ENCODE data around the gene SLMAP.

The SLMAP gene

GRCh38 chr3:57962448-57962834, 206.3 kb downstream of the SLMAP start:
- WGBS, 2 experiments: 94 to 96% methylated on average over 6 of the region's 6 CpGs
- Histone ChIP-seq H3K9me3 (ENCODE audit: control insufficient read depth, low read length) (no peaks in the 10 kb centered on the region), H3K4me3 (ENCODE audit: insufficient read depth, low read depth, low read length) (no peak overlapping the region), H3K36me3 (ENCODE audit: control insufficient read depth, insufficient read depth, low read length) (no peaks in the 10 kb centered on the region), H3K27me3 (ENCODE audit: control insufficient read depth, insufficient read depth, low read length, poor library complexity, severe bottlenecking) (no peaks in the 10 kb centered on the region), H3K4me1 (ENCODE audit: control insufficient read depth, insufficient read depth, low read length) (peaks cover 10% of the 10 kb centered on the region), H3K27ac (ENCODE audit: insufficient read depth, low read depth, low read length, poor library complexity, severe bottlenecking) (no peak overlapping the region)

- Histone ChIP-seq H3K36me3 (ENCODE audit: control insufficient read depth, insufficient read depth, low read length) (no peaks in the 10 kb centered on the region), H3K27ac (ENCODE audit: insufficient read depth, low read depth, low read length, poor library complexity, severe bottlenecking) (no peak overlapping the region), H3K4me1 (ENCODE audit: control insufficient read depth, insufficient read depth, low read length) (peaks cover 10% of the 10 kb centered on the region), H3K4me3 (ENCODE audit: insufficient read depth, low read depth, low read length) (no peak overlapping the region), H3K9me3 (ENCODE audit: control insufficient read depth, low read length) (no peaks in the 10 kb centered on the region), H3K27me3 (ENCODE audit: control insufficient read depth, insufficient read depth, low read length, poor library complexity, severe bottlenecking) (no peaks in the 10 kb centered on the region)
- WGBS, 2 experiments: 95% methylated on average over 7 of the region's 7 CpGs
These were observed 207.8 kb downstream of the SLMAP start for GRCh38 chr3:57963811-57964346.

- WGBS, 2 experiments: 69 to 72% methylated on average over 4 of the region's 4 CpGs
- no peak overlapping the region for H3K27ac ChIP-seq (ENCODE audit: insufficient read depth, low read depth, low read length, poor library complexity, severe bottlenecking)
These were observed 210.7 kb downstream of the SLMAP start for GRCh38 chr3:57966829-57967228.

GRCh38 chr3:57967590-57967989, 211.5 kb downstream of the SLMAP start:
- Histone ChIP-seq H3K4me3 (ENCODE audit: insufficient read depth, low read depth, low read length) (no peak overlapping the region), H3K9me3 (ENCODE audit: control insufficient read depth, low read length) (no peaks in the 10 kb centered on the region), H3K27me3 (ENCODE audit: control insufficient read depth, insufficient read depth, low read length, poor library complexity, severe bottlenecking) (no peaks in the 10 kb centered on the region), H3K27ac (ENCODE audit: insufficient read depth, low read depth, low read length, poor library complexity, severe bottlenecking) (no peak overlapping the region), H3K36me3 (ENCODE audit: control insufficient read depth, insufficient read depth, low read length) (no peaks in the 10 kb centered on the region), H3K4me1 (ENCODE audit: control insufficient read depth, insufficient read depth, low read length) (peaks cover 4% of the 10 kb centered on the region)
- WGBS, 2 experiments: 93 to 95% methylated on average over 8 to 9 of the region's 9 CpGs

More at GRCh38 chr3:57966829-57967228, 210.7 kb downstream of the SLMAP start:
- Histone ChIP-seq H3K27me3 (ENCODE audit: control insufficient read depth, insufficient read depth, low read length, poor library complexity, severe bottlenecking) (no peaks in the 10 kb centered on the region), H3K4me1 (ENCODE audit: control insufficient read depth, insufficient read depth, low read length) (peaks cover 4% of the 10 kb centered on the region), H3K9me3 (ENCODE audit: control insufficient read depth, low read length) (no peaks in the 10 kb centered on the region), H3K4me3 (ENCODE audit: insufficient read depth, low read depth, low read length) (no peak overlapping the region), H3K36me3 (ENCODE audit: control insufficient read depth, insufficient read depth, low read length) (no peaks in the 10 kb centered on the region)

GRCh38 chr3:57968501-57968900, 212.4 kb downstream of the SLMAP start:
- 91 to 94% methylated on average over 5 of the region's 5 CpGs for WGBS, 2 experiments
- Histone ChIP-seq H3K9me3 (ENCODE audit: control insufficient read depth, low read length) (no peaks in the 10 kb centered on the region), H3K4me3 (ENCODE audit: insufficient read depth, low read depth, low read length) (no peak overlapping the region), H3K27me3 (ENCODE audit: control insufficient read depth, insufficient read depth, low read length, poor library complexity, severe bottlenecking) (no peaks in the 10 kb centered on the region), H3K36me3 (ENCODE audit: control insufficient read depth, insufficient read depth, low read length) (no peaks in the 10 kb centered on the region), H3K4me1 (ENCODE audit: control insufficient read depth, insufficient read depth, low read length) (peaks cover 4% of the 10 kb centered on the region), H3K27ac (ENCODE audit: insufficient read depth, low read depth, low read length, poor library complexity, severe bottlenecking) (no peak overlapping the region)

- H3K36me3 ChIP-seq (ENCODE audit: control insufficient read depth, insufficient read depth, low read length): no peaks in the 10 kb centered on the region
- H3K4me1 ChIP-seq (ENCODE audit: control insufficient read depth, insufficient read depth, low read length): peaks cover 4% of the 10 kb centered on the region
- no peak overlapping the region for H3K4me3 ChIP-seq (ENCODE audit: insufficient read depth, low read depth, low read length)
- H3K9me3 ChIP-seq (ENCODE audit: control insufficient read depth, low read length): no peaks in the 10 kb centered on the region
- WGBS, 2 experiments: 89 to 94% methylated on average over 4 of the region's 4 CpGs
- no peaks in the 10 kb centered on the region for H3K27me3 ChIP-seq (ENCODE audit: control insufficient read depth, insufficient read depth, low read length, poor library complexity, severe bottlenecking)
- H3K27ac ChIP-seq (ENCODE audit: insufficient read depth, low read depth, low read length, poor library complexity, severe bottlenecking): no peak overlapping the region
These were observed 215.9 kb downstream of the SLMAP start for GRCh38 chr3:57971975-57972374.

GRCh38 chr3:57972531-57973111, 216.5 kb downstream of the SLMAP start:
- H3K4me3 ChIP-seq (ENCODE audit: insufficient read depth, low read depth, low read length): no peak overlapping the region

GRCh38 chr3:57973715-57974477, 217.8 kb downstream of the SLMAP start:
- Histone ChIP-seq H3K27ac (ENCODE audit: insufficient read depth, low read depth, low read length, poor library complexity, severe bottlenecking) (no peak overlapping the region), H3K27me3 (ENCODE audit: control insufficient read depth, insufficient read depth, low read length, poor library complexity, severe bottlenecking) (no peaks in the 10 kb centered on the region), H3K4me1 (ENCODE audit: control insufficient read depth, insufficient read depth, low read length) (peaks cover 4% of the 10 kb centered on the region), H3K9me3 (ENCODE audit: control insufficient read depth, low read length) (no peaks in the 10 kb centered on the region), H3K36me3 (ENCODE audit: control insufficient read depth, insufficient read depth, low read length) (no peaks in the 10 kb centered on the region), H3K4me3 (ENCODE audit: insufficient read depth, low read depth, low read length) (no peak overlapping the region)
- WGBS, 2 experiments: 91 to 92% methylated on average over 12 to 13 of the region's 13 CpGs

More at GRCh38 chr3:57972531-57973111, 216.5 kb downstream of the SLMAP start:
- H3K36me3 ChIP-seq (ENCODE audit: control insufficient read depth, insufficient read depth, low read length): no peaks in the 10 kb centered on the region
- no peak overlapping the region for H3K27ac ChIP-seq (ENCODE audit: insufficient read depth, low read depth, low read length, poor library complexity, severe bottlenecking)
- WGBS, 2 experiments: 88 to 91% methylated on average over 9 of the region's 9 CpGs
- H3K9me3 ChIP-seq (ENCODE audit: control insufficient read depth, low read length): no peaks in the 10 kb centered on the region
- H3K4me1 ChIP-seq (ENCODE audit: control insufficient read depth, insufficient read depth, low read length): peaks cover 4% of the 10 kb centered on the region
- H3K27me3 ChIP-seq (ENCODE audit: control insufficient read depth, insufficient read depth, low read length, poor library complexity, severe bottlenecking): no peaks in the 10 kb centered on the region

GRCh38 chr3:57974796-57975388, 218.8 kb downstream of the SLMAP start:
- no peaks in the 10 kb centered on the region for H3K36me3 ChIP-seq (ENCODE audit: control insufficient read depth, insufficient read depth, low read length)
- WGBS, 2 experiments: 91% methylated on average over 6 of the region's 6 CpGs
- H3K27me3 ChIP-seq (ENCODE audit: control insufficient read depth, insufficient read depth, low read length, poor library complexity, severe bottlenecking): no peaks in the 10 kb centered on the region
- no peak overlapping the region for H3K27ac ChIP-seq (ENCODE audit: insufficient read depth, low read depth, low read length, poor library complexity, severe bottlenecking)
- H3K4me3 ChIP-seq (ENCODE audit: insufficient read depth, low read depth, low read length): no peak overlapping the region
- no peaks in the 10 kb centered on the region for H3K9me3 ChIP-seq (ENCODE audit: control insufficient read depth, low read length)
- peaks cover under 1% of the 10 kb centered on the region for H3K4me1 ChIP-seq (ENCODE audit: control insufficient read depth, insufficient read depth, low read length)

- no peaks in the 10 kb centered on the region for H3K4me1 ChIP-seq (ENCODE audit: control insufficient read depth, insufficient read depth, low read length)
- H3K27ac ChIP-seq (ENCODE audit: insufficient read depth, low read depth, low read length, poor library complexity, severe bottlenecking): no peak overlapping the region
- WGBS, 2 experiments: 88 to 92% methylated on average over 4 of the region's 4 CpGs
- H3K27me3 ChIP-seq (ENCODE audit: control insufficient read depth, insufficient read depth, low read length, poor library complexity, severe bottlenecking): peaks cover 8% of the 10 kb centered on the region
- H3K4me3 ChIP-seq (ENCODE audit: insufficient read depth, low read depth, low read length): no peak overlapping the region
- H3K9me3 ChIP-seq (ENCODE audit: control insufficient read depth, low read length): no peaks in the 10 kb centered on the region
- no peaks in the 10 kb centered on the region for H3K36me3 ChIP-seq (ENCODE audit: control insufficient read depth, insufficient read depth, low read length)
These were observed 221.7 kb downstream of the SLMAP start for GRCh38 chr3:57977818-57978235.
